ENCODE measurements around the gene KRTAP9-2.
A peak's percentile ranks its signal among the peaks of the same experiment; 100 is the strongest.
"Not testable (repeated sequence)": the region's sequence is repeated elsewhere in the genome, so short reads cannot be mapped to it uniquely, and the experiment has no call there.

The KRTAP9-2 gene

GRCh38 chr17:41211845-41212466, 14.5 kb upstream of the KRTAP9-2 start:
- TF ChIP-seq JUND (IDR thresholded peaks at IDR 0.05; ENCODE audit: low read depth): no peak
- DNase-seq (ENCODE audit: low read depth in 1 of 2, low spot score in 1 of 2): no peak
- in situ Hi-C loops (cut with HindIII; ENCODE audit: low pct_unique_long_range_greater_than_20kb, low sequenced_read_pairs): no loop called here

- in situ Hi-C loops (cut with HindIII; ENCODE audit: low pct_unique_long_range_greater_than_20kb, low sequenced_read_pairs): no loop called here
- no peak for DNase-seq (ENCODE audit: low read depth in 1 of 2, low spot score in 1 of 2)
- TF ChIP-seq JUND (IDR thresholded peaks at IDR 0.05; ENCODE audit: low read depth): no peak
These were observed 13.8 kb upstream of the KRTAP9-2 start for GRCh38 chr17:41212524-41213169.

DNA sequence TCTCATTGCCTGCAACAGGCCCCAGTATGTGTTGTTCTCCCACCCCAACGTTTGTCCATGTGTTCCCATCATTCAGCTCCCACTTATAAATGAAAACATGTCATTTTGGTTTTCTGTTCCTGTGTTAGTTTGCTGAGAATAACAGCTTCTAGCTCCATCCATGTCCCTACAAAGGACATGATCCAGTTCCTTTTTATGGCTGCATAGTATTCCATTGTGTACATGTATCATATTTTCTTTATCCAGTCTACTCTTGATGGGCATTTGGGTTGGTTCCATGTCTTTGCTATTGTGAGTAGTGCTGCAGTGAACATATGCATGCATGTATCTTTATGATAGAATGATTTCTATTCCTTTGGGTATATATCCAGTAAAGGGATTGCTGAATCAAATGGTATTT, 10.8 kb upstream of the KRTAP9-2 start:
- DNase-seq (ENCODE audit: low read depth in 1 of 2, low spot score in 1 of 2): no peak
- in situ Hi-C loops (cut with HindIII; ENCODE audit: low pct_unique_long_range_greater_than_20kb, low sequenced_read_pairs): no loop called here
- no peak for TF ChIP-seq JUND (IDR thresholded peaks at IDR 0.05; ENCODE audit: low read depth)

- in situ Hi-C loops (cut with HindIII; ENCODE audit: low pct_unique_long_range_greater_than_20kb, low sequenced_read_pairs): no loop called here
- TF ChIP-seq JUND (IDR thresholded peaks at IDR 0.05; ENCODE audit: low read depth): no peak
- DNase-seq (ENCODE audit: low read depth in 1 of 2, low spot score in 1 of 2): no peak
These were observed 2.6 kb upstream of the KRTAP9-2 start for GRCh38 chr17:41223821-41224220.

DNA sequence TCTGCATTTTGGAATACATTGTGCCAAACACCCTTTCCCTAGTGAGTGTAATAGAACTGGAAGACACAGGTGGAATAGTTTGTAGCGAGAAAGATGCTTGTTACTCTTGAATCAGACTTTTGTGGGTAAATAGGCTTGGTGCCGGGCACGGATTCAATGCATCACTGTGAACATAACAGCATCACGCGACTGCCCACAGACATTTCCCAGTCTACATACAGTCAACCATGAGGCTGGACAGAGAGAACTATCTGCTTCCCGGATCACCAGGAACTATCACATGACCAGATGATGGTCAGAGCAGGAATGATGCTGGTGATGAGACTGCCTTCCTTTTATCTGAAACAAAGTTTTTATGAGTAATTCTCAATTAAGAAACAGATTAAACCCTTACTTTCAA, 397 bp upstream of the KRTAP9-2 start:
- in situ Hi-C loops (cut with HindIII; ENCODE audit: low pct_unique_long_range_greater_than_20kb, low sequenced_read_pairs): no loop called here
- no peak for TF ChIP-seq JUND (IDR thresholded peaks at IDR 0.05; ENCODE audit: low read depth)
- no peak for DNase-seq (ENCODE audit: low read depth in 1 of 2, low spot score in 1 of 2)

- DNase-seq (ENCODE audit: low read depth in 1 of 2, low spot score in 1 of 2): no peak
- in situ Hi-C loops (cut with HindIII; ENCODE audit: low pct_unique_long_range_greater_than_20kb, low sequenced_read_pairs): no loop called here
- no peak for TF ChIP-seq JUND (IDR thresholded peaks at IDR 0.05; ENCODE audit: low read depth)
These were observed 3.6 kb downstream of the KRTAP9-2 start for GRCh38 chr17:41230094-41230493.

DNA sequence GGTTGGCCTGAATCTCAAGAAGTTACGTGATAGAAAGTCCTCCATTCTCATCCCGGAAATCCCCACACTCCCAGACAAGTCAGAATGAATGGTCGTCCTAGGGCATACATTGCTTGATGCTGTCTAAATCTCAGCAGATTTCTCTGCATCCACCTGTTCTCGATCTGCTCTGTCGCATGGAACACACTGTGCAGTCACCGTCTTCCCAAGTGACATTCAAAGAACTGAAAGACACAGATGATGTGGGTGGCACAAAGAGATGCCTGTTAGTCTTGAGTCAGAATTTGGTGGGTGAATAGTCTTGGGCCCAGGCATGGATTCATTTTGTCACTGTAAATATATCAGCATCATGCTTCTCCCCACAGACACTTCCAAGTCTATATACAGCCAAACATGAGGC, 5.3 kb downstream of the KRTAP9-2 start:
- in situ Hi-C loops (cut with HindIII; ENCODE audit: low pct_unique_long_range_greater_than_20kb, low sequenced_read_pairs): no loop called here
- TF ChIP-seq JUND (IDR thresholded peaks at IDR 0.05; ENCODE audit: low read depth): no peak
- no peak for DNase-seq (ENCODE audit: low read depth in 1 of 2, low spot score in 1 of 2)

DNA sequence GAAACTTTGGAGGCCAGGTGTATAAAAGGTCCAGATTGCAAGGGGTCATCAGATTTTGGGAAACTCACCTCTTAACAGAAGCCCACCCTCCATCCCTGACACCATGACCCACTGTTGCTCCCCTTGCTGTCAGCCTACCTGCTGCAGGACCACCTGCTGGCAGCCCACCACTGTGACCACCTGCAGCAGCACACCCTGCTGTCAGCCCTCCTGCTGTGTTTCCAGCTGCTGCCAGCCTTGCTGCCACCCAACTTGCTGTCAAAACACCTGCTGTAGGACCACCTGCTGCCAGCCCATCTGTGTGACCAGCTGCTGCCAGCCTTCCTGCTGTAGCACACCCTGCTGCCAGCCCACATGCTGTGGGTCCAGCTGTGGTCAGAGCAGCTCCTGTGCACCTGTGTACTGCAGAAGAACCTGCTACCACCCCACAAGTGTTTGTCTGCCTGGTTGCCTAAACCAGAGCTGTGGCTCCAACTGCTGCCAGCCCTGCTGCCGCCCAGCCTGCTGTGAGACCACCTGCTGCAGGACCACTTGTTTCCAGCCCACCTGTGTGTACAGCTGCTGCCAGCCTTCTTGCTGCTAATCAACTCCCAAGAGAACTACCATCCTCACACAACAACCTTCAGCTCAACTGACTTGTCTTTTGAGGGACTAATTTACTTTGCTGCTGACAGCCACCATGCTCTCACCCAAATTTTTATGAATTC, 6.1 kb downstream of the KRTAP9-2 start, which contains the start of gene KRTAP9-3:
Gene KRTAP9-3, plus strand, starts transcription at position 51 of the 707 bp plus-strand sequence. Its CDS starts 53 bp downstream, at position 104.
- in situ Hi-C loops (cut with HindIII; ENCODE audit: low pct_unique_long_range_greater_than_20kb, low sequenced_read_pairs); DNase-seq (ENCODE audit: low read depth in 1 of 2, low spot score in 1 of 2): not testable (repeated sequence)

- DNase-seq (ENCODE audit: low read depth in 1 of 2, low spot score in 1 of 2); in situ Hi-C loops (cut with HindIII; ENCODE audit: low pct_unique_long_range_greater_than_20kb, low sequenced_read_pairs): not testable (repeated sequence)
These were observed 10.7 kb downstream of the KRTAP9-2 start for GRCh38 chr17:41237116-41237515.

- in situ Hi-C loops (cut with HindIII; ENCODE audit: low pct_unique_long_range_greater_than_20kb, low sequenced_read_pairs); DNase-seq (ENCODE audit: low read depth in 1 of 2, low spot score in 1 of 2): not testable (repeated sequence)
These were observed 11.5 kb downstream of the KRTAP9-2 start, which contains the start of gene KRTAP9-8 for GRCh38 chr17:41237949-41238437. KRTAP9-8 (plus strand) TSS chr17:41237999; CDS start chr17:41238052, 53 bp downstream.

GRCh38 chr17:41246995-41247787, 20.7 kb downstream of the KRTAP9-2 start:
- peak in 1 of 2 experiments; percentile 15 for DNase-seq (ENCODE audit: low read depth in 1 of 2, low spot score in 1 of 2)
- in situ Hi-C loops (cut with HindIII; ENCODE audit: low pct_unique_long_range_greater_than_20kb, low sequenced_read_pairs): not testable (repeated sequence)

GRCh38 chr17:41249637-41250240, 23.3 kb downstream of the KRTAP9-2 start, which contains the start of gene KRTAP9-4:
KRTAP9-4 (plus strand) TSS chr17:41249687; CDS start chr17:41249721, 34 bp downstream.
- DNase-seq (ENCODE audit: low read depth in 1 of 2, low spot score in 1 of 2); in situ Hi-C loops (cut with HindIII; ENCODE audit: low pct_unique_long_range_greater_than_20kb, low sequenced_read_pairs): not testable (repeated sequence)
